Osteocyte (in vitro differentiated cells): ENCODE results near the gene A2ML1. TPM values are rescaled to one million over a fixed set of nuclear protein-coding genes. Genes with fewer than 3 reads are reported as not detected.
"Not testable (repeated sequence)": the region's sequence is repeated elsewhere in the genome, so short reads cannot be mapped to it uniquely, and the experiment has no call there.

Experiments used
- DNase-seq: peaks from one replicate; pipeline ENCODE4 v3.0.0; 2021; ENCODE audit warnings: mixed read lengths; ENCODE audit not compliant: unreplicated experiment; ENCODE audit errors: extremely low spot score
- H3K27ac Mint-ChIP-seq: one replicate; pipeline ENCODE4 v1.8.0; 2021; ENCODE audit warnings: mild to moderate bottlenecking, mixed read lengths; ENCODE audit not compliant: unreplicated experiment
- H3K27me3 Mint-ChIP-seq: one replicate; pipeline ENCODE4 v1.8.0; 2021; ENCODE audit warnings: mixed read lengths; ENCODE audit not compliant: unreplicated experiment
- H3K36me3 Mint-ChIP-seq: one replicate; pipeline ENCODE4 v1.8.0; 2021; ENCODE audit warnings: mixed read lengths; ENCODE audit not compliant: unreplicated experiment
- H3K4me1 Mint-ChIP-seq: one replicate; pipeline ENCODE4 v1.8.0; 2021; ENCODE audit warnings: mixed read lengths; ENCODE audit not compliant: unreplicated experiment
- H3K4me3 Mint-ChIP-seq: one replicate; pipeline ENCODE4 v1.8.0; 2021; ENCODE audit warnings: mild to moderate bottlenecking, moderate library complexity, mixed read lengths; ENCODE audit not compliant: unreplicated experiment
- H3K9me3 Mint-ChIP-seq: one replicate; pipeline ENCODE4 v1.8.0; 2021; ENCODE audit warnings: mixed read lengths; ENCODE audit not compliant: unreplicated experiment
- CTCF ChIP-seq: fragments of 200-600 bp; sonication (generic); IDR thresholded peaks from 2 replicates; pipeline ENCODE4 v1.5.0; 2021; ENCODE audit warnings: antibody characterized with exemption, mild to moderate bottlenecking, moderate library complexity
- total RNA-seq: library from RNA; stranded (reverse); gene quantifications from 2 replicates; pipeline ENCODE4 v1.2.1, GENCODE V29; 2021

A2ML1 gene
- total RNA-seq, 1 donor from 2014 or later = not detected

GRCh38 chr12:8917031-8917430, 94.6 kb downstream of the A2ML1 start:
- peaks cover 15% of the 10 kb centered on the region for H3K36me3 Mint-ChIP-seq
- no peaks in the 10 kb centered on the region for H3K9me3 Mint-ChIP-seq
- no peak for TF ChIP-seq CTCF

GRCh38 chr12:8917751-8918150, 95.3 kb downstream of the A2ML1 start:
- no peaks in the 10 kb centered on the region for H3K9me3 Mint-ChIP-seq
- no peak overlapping the region for H3K4me3 Mint-ChIP-seq
- peaks cover 13% of the 10 kb centered on the region for H3K4me1 Mint-ChIP-seq
- H3K27me3 Mint-ChIP-seq = no peaks in the 10 kb centered on the region
- H3K27ac Mint-ChIP-seq = no peak overlapping the region
- no peak for DNase-seq
- peaks cover 20% of the 10 kb centered on the region for H3K36me3 Mint-ChIP-seq
- no peak for TF ChIP-seq CTCF

More at GRCh38 chr12:8917031-8917430, 94.6 kb downstream of the A2ML1 start:
- DNase-seq = no peak
- peaks cover 17% of the 10 kb centered on the region for H3K4me1 Mint-ChIP-seq
- no peak overlapping the region for H3K27ac Mint-ChIP-seq
- no peak overlapping the region for H3K4me3 Mint-ChIP-seq
- no peaks in the 10 kb centered on the region for H3K27me3 Mint-ChIP-seq

- not testable (repeated sequence) for H3K27me3 Mint-ChIP-seq, H3K9me3 Mint-ChIP-seq, H3K4me1 Mint-ChIP-seq, DNase-seq, H3K27ac Mint-ChIP-seq, H3K4me3 Mint-ChIP-seq
- peaks cover 24% of the 10 kb centered on the region for H3K36me3 Mint-ChIP-seq
These were observed 97.2 kb downstream of the A2ML1 start for GRCh38 chr12:8919643-8920042.

- Mint-ChIP-seq H3K4me1 (no peaks in the 10 kb centered on the region), H3K36me3 (peaks cover 24% of the 10 kb centered on the region), H3K4me3 (no peak overlapping the region), H3K27me3 (no peaks in the 10 kb centered on the region), H3K27ac (no peak overlapping the region), H3K9me3 (no peaks in the 10 kb centered on the region)
- no peak for TF ChIP-seq CTCF
- no peak for DNase-seq
These were observed 100.1 kb downstream of the A2ML1 start for GRCh38 chr12:8922544-8922943.

Other genes starting within 250 kb of the A2ML1 start
- not detected in 2 replicates for gene AICDA, start 209.8 kb upstream of the A2ML1 start, total RNA-seq
- not detected in 2 replicates for gene MFAP5, start 159.8 kb upstream of the A2ML1 start, total RNA-seq
- gene RIMKLB, start 124.6 kb upstream of the A2ML1 start, total RNA-seq = 26.5 and 32.5 TPM in 2 replicates
- gene PHC1, start 91.9 kb downstream of the A2ML1 start, total RNA-seq = 42.3 and 47.0 TPM in 2 replicates
- 126 and 138 TPM in 2 replicates for gene M6PR, start 127.0 kb downstream of the A2ML1 start, total RNA-seq
- 0.94 TPM in 1 of 2 replicates, not detected in the other for gene KLRG1, start 166.9 kb downstream of the A2ML1 start, total RNA-seq